Activated effector memory CD4-positive, alpha-beta T cell treated with Interleukin-2 at 50 U/mL for 16 hours (primary cell): ENCODE data around the gene PRKCZ.

Source experiments
- DNase-seq: peaks from one replicate; pipeline ENCODE4 v3.0.0-alpha.2; 2020

PRKCZ gene

GRCh38 chr1:2181752-2182151 is 131.5 kb downstream of the PRKCZ start:
- no peak for DNase-seq

GRCh38 chr1:2182376-2182775 is 132.2 kb downstream of the PRKCZ start:
- DNase-seq, result no peak

GRCh38 chr1:2183937-2184334 is 133.7 kb downstream of the PRKCZ start:
- DNase-seq, result no peak

GRCh38 chr1:2184531-2184930 is 134.3 kb downstream of the PRKCZ start:
- DNase-seq, result no peak

- no peak for DNase-seq
Observed at GRCh38 chr1:2184934-2185333, 134.7 kb downstream of the PRKCZ start.

GRCh38 chr1:2185880-2186855 is 136.0 kb downstream of the PRKCZ start:
- DNase-seq, result no peak

GRCh38 chr1:2186901-2187300 is 136.7 kb downstream of the PRKCZ start:
- DNase-seq, result no peak

- DNase-seq, result no peak
Observed at GRCh38 chr1:2187619-2188018, 137.4 kb downstream of the PRKCZ start.

- DNase-seq, result no peak
Observed at GRCh38 chr1:2188336-2188735, 138.1 kb downstream of the PRKCZ start.

- peak; percentile 90 for DNase-seq
Observed at GRCh38 chr1:2189459-2190425, 139.5 kb downstream of the PRKCZ start.

GRCh38 chr1:2190491-2190976 is 140.3 kb downstream of the PRKCZ start:
- no peak for DNase-seq

- no peak for DNase-seq
Observed at GRCh38 chr1:2192031-2192995, 142.1 kb downstream of the PRKCZ start.

- no peak for DNase-seq
Observed at GRCh38 chr1:2193514-2194281, 143.5 kb downstream of the PRKCZ start.

GRCh38 chr1:2194319-2194897 is 144.2 kb downstream of the PRKCZ start, which contains the start of gene FAAP20:
TSS of gene FAAP20 (minus strand) at chr1:2194772. CDS start at chr1:2194749, 23 bp downstream.
- no peak for DNase-seq

- DNase-seq, result peak; percentile 87
Observed at GRCh38 chr1:2194898-2195673, 144.9 kb downstream of the PRKCZ start.

- DNase-seq, result no peak
Observed at GRCh38 chr1:2195785-2196184, 145.6 kb downstream of the PRKCZ start.

GRCh38 chr1:2196901-2197638 is 146.9 kb downstream of the PRKCZ start:
- no peak for DNase-seq

- DNase-seq, result no peak
Observed at GRCh38 chr1:2197707-2198165, 147.5 kb downstream of the PRKCZ start.

- no peak for DNase-seq
Observed at GRCh38 chr1:2198571-2198970, 148.4 kb downstream of the PRKCZ start.
